GM23248 (cell line): Measurements from ENCODE around the gene ANKRD11. TPM values are rescaled to one million over a fixed set of nuclear protein-coding genes. Genes with fewer than 3 reads are reported as not detected.

ENCODE experiments used
- DNase-seq: peaks from one replicate; pipeline ENCODE4 v3.0.0-alpha.2; 2015
- H2AFZ ChIP-seq: fragments of 200-600 bp; sonication (generic); 2 replicates; pipeline ENCODE4 v1.6.1; 2016; ENCODE audit warnings: antibody characterized with exemption
- H3F3A ChIP-seq: fragments of 200-600 bp; sonication (generic); 2 replicates; pipeline ENCODE4 v1.6.1; 2016; ENCODE audit warnings: mild to moderate bottlenecking, antibody characterized with exemption, mixed run types; ENCODE audit not compliant: insufficient read depth
- H3K27ac ChIP-seq: fragments of 200-600 bp; sonication (generic); 2 replicates; pipeline ENCODE4 v1.5.1; 2016; ENCODE audit warnings: mild to moderate bottlenecking
- H3K27me3 ChIP-seq: fragments of 200-600 bp; sonication (generic); replicated peaks from 2 replicates; pipeline ENCODE4 v1.6.1; 2016; ENCODE audit warnings: mild to moderate bottlenecking; ENCODE audit not compliant: insufficient read depth
- H3K36me3 ChIP-seq: fragments of 200-600 bp; sonication (generic); 2 replicates; pipeline ENCODE4 v1.6.1; 2016; ENCODE audit warnings: low read depth, mild to moderate bottlenecking
- H3K4me1 ChIP-seq: fragments of 200-600 bp; sonication (generic); 2 replicates; pipeline ENCODE4 v1.6.1; 2016; ENCODE audit warnings: mild to moderate bottlenecking; ENCODE audit not compliant: insufficient read depth
- H3K4me2 ChIP-seq: fragments of 200-600 bp; sonication (generic); one replicate; pipeline ENCODE4 v1.6.1; 2016; ENCODE audit warnings: mild to moderate bottlenecking; ENCODE audit not compliant: unreplicated experiment
- H3K4me3 ChIP-seq: fragments of 200-600 bp; sonication (generic); 2 replicates; pipeline ENCODE4 v1.5.1; 2016; ENCODE audit warnings: mild to moderate bottlenecking
- H3K79me2 ChIP-seq: fragments of 200-600 bp; sonication (generic); 2 replicates; pipeline ENCODE4 v1.6.1; 2016; ENCODE audit warnings: mild to moderate bottlenecking; ENCODE audit not compliant: insufficient read depth
- H3K9ac ChIP-seq: fragments of 200-600 bp; sonication (generic); 2 replicates; pipeline ENCODE4 v1.6.1; 2016; ENCODE audit warnings: mild to moderate bottlenecking
- H3K9me2 ChIP-seq: fragments of 200-600 bp; sonication (generic); 2 replicates; pipeline ENCODE4 v1.6.1; 2016; ENCODE audit warnings: mixed run types, mild to moderate bottlenecking, moderate library complexity; ENCODE audit not compliant: insufficient read depth
- H3K9me3 ChIP-seq: fragments of 200-600 bp; sonication (generic); one replicate; pipeline ENCODE4 v1.6.1; 2017; ENCODE audit warnings: low read depth
- H4K20me1 ChIP-seq: fragments of 200-600 bp; sonication (generic); 2 replicates; pipeline ENCODE4 v1.6.0; 2016; ENCODE audit not compliant: insufficient read depth
- EZH2 ChIP-seq: fragments of 200-600 bp; sonication (generic); IDR thresholded peaks from 2 replicates; pipeline ENCODE4 v1.6.1; 2018; ENCODE audit warnings: antibody characterized with exemption, mild to moderate bottlenecking; ENCODE audit not compliant: insufficient read depth, poor library complexity, severe bottlenecking
- EZH2phosphoT487 ChIP-seq: fragments of 200-600 bp; sonication (generic); IDR thresholded peaks from 2 replicates; pipeline ENCODE4 v1.6.1; 2018; ENCODE audit warnings: antibody characterized with exemption, moderate library complexity, mild to moderate bottlenecking, low read depth; ENCODE audit not compliant: insufficient read depth
- WGBS, 2 experiments: methylation state at CpG; one replicate each; pipeline ENCODE4 v1.1.6; 2015 to 2017; ENCODE audit warnings: low lambda C conversion rate in 2 of 2, low coverage in 1 of 2; ENCODE audit errors: missing lambda C conversion rate in 2 of 2; 5-methylcytosine and 5-hydroxymethylcytosine counted together
- in situ Hi-C: fragments of 300-500 bp; cut with MboI; formaldehyde crosslinking; loops from 2 replicates; pipeline ENCODE4 v1.15.0; 2020
- polyA plus RNA-seq: library from polyadenylated mRNA; unstranded; fragments of >200 nt; fragmentation: Nextera tagmentation; extraction: Ambion mirVana; gene quantifications from 2 replicates; pipeline ENCODE4 v1.2.1, GENCODE V29; 2016
- total RNA-seq: library from RNA; depleted of rRNA; stranded (reverse); fragments of >200 nt; shearing (Covaris generic); gene quantifications from 2 replicates; pipeline ENCODE4 v1.2.3, GENCODE V29; 2014

The ANKRD11 gene
- total and polyA plus RNA-seq, 2 experiments from 2014 or later: 39.3 to 84.7 TPM

GRCh38 chr16:89536371-89536770 is 46.0 kb upstream of the ANKRD11 start:
- H3K9me3 ChIP-seq: no peaks in the 10 kb centered on the region
- no peak overlapping the region for H3K9ac ChIP-seq
- H3K27me3 ChIP-seq: no peaks in the 10 kb centered on the region
- 95 to 98% methylated on average over 9 to 24 of the region's 24 CpGs for WGBS, 2 experiments
- in situ Hi-C loops: no loop called here
- DNase-seq: no peak
- no peak for TF ChIP-seq EZH2phosphoT487
- TF ChIP-seq EZH2: no peak
- H3K36me3 ChIP-seq: peaks cover 11% of the 10 kb centered on the region
- no peaks in the 10 kb centered on the region for H3K9me2 ChIP-seq
- H3F3A ChIP-seq: no peaks in the 10 kb centered on the region
- no peak overlapping the region for H3K4me2 ChIP-seq
- H4K20me1 ChIP-seq: no peaks in the 10 kb centered on the region
- H3K4me3 ChIP-seq: no peak overlapping the region
- no peak overlapping the region for H3K27ac ChIP-seq
- H3K4me1 ChIP-seq: no peaks in the 10 kb centered on the region
- H2AFZ ChIP-seq: no peak overlapping the region
- peaks cover 10% of the 10 kb centered on the region for H3K79me2 ChIP-seq

GRCh38 chr16:89534252-89534756 is 43.9 kb upstream of the ANKRD11 start:
- Histone ChIP-seq H3F3A (no peaks in the 10 kb centered on the region), H4K20me1 (no peaks in the 10 kb centered on the region), H2AFZ (no peak overlapping the region), H3K27ac (no peak overlapping the region), H3K9ac (no peak overlapping the region), H3K4me2 (no peak overlapping the region), H3K79me2 (peaks cover 10% of the 10 kb centered on the region), H3K36me3 (peaks cover 20% of the 10 kb centered on the region), H3K9me2 (no peaks in the 10 kb centered on the region), H3K27me3 (no peaks in the 10 kb centered on the region), H3K4me1 (no peaks in the 10 kb centered on the region), H3K4me3 (no peak overlapping the region), H3K9me3 (no peaks in the 10 kb centered on the region)
- TF ChIP-seq EZH2 (no peak), EZH2phosphoT487 (no peak)
- in situ Hi-C loops: no loop called here
- 74 to 78% methylated on average over 11 of the region's 11 CpGs for WGBS, 2 experiments
- peak; percentile 43 for DNase-seq

GRCh38 chr16:89531821-89532526 is 41.6 kb upstream of the ANKRD11 start:
- Histone ChIP-seq H2AFZ (no peak overlapping the region), H3F3A (no peaks in the 10 kb centered on the region), H3K9ac (no peak overlapping the region), H3K27me3 (no peaks in the 10 kb centered on the region), H4K20me1 (no peaks in the 10 kb centered on the region), H3K4me3 (no peak overlapping the region), H3K4me1 (no peaks in the 10 kb centered on the region), H3K9me3 (no peaks in the 10 kb centered on the region), H3K4me2 (no peak overlapping the region), H3K9me2 (no peaks in the 10 kb centered on the region), H3K36me3 (peaks cover 31% of the 10 kb centered on the region), H3K79me2 (peaks cover 23% of the 10 kb centered on the region), H3K27ac (no peak overlapping the region)
- 98% methylated on average over 31 of the region's 31 CpGs for WGBS, 2 experiments
- in situ Hi-C loops: no loop called here
- no peak for DNase-seq
- TF ChIP-seq EZH2 (no peak), EZH2phosphoT487 (no peak)

GRCh38 chr16:89530401-89531381 is 40.3 kb upstream of the ANKRD11 start:
- Histone ChIP-seq H3K4me3 (no peak overlapping the region), H3F3A (no peaks in the 10 kb centered on the region), H3K27ac (no peak overlapping the region), H4K20me1 (no peaks in the 10 kb centered on the region), H3K9me3 (no peaks in the 10 kb centered on the region), H3K9ac (no peak overlapping the region), H3K9me2 (no peaks in the 10 kb centered on the region), H3K27me3 (no peaks in the 10 kb centered on the region), H3K79me2 (peaks cover 24% of the 10 kb centered on the region), H3K4me2 (no peak overlapping the region), H3K36me3 (peaks cover 41% of the 10 kb centered on the region), H3K4me1 (no peaks in the 10 kb centered on the region), H2AFZ (no peak overlapping the region)
- TF ChIP-seq EZH2phosphoT487: no peak
- TF ChIP-seq EZH2: no peak
- WGBS, 2 experiments: 94% methylated on average over 36 to 37 of the region's 37 CpGs
- DNase-seq: no peak
- in situ Hi-C loops: no loop called here
